Osteocyte (in vitro differentiated cells): Measurements from ENCODE around the gene CCDC136. TPM values are rescaled to one million over a fixed set of nuclear protein-coding genes. Genes with fewer than 3 reads are reported as not detected.
A peak's percentile ranks its signal among the peaks of the same experiment; 100 is the strongest.

Experiments
- DNase-seq: peaks from one replicate; pipeline ENCODE4 v3.0.0; 2021; ENCODE audit warnings: mixed read lengths; ENCODE audit not compliant: unreplicated experiment; ENCODE audit errors: extremely low spot score
- H3K27ac Mint-ChIP-seq: one replicate; pipeline ENCODE4 v1.8.0; 2021; ENCODE audit warnings: mild to moderate bottlenecking, mixed read lengths; ENCODE audit not compliant: unreplicated experiment
- H3K27me3 Mint-ChIP-seq: one replicate; pipeline ENCODE4 v1.8.0; 2021; ENCODE audit warnings: mixed read lengths; ENCODE audit not compliant: unreplicated experiment
- H3K36me3 Mint-ChIP-seq: one replicate; pipeline ENCODE4 v1.8.0; 2021; ENCODE audit warnings: mixed read lengths; ENCODE audit not compliant: unreplicated experiment
- H3K4me1 Mint-ChIP-seq: one replicate; pipeline ENCODE4 v1.8.0; 2021; ENCODE audit warnings: mixed read lengths; ENCODE audit not compliant: unreplicated experiment
- H3K4me3 Mint-ChIP-seq: one replicate; pipeline ENCODE4 v1.8.0; 2021; ENCODE audit warnings: mild to moderate bottlenecking, moderate library complexity, mixed read lengths; ENCODE audit not compliant: unreplicated experiment
- H3K9me3 Mint-ChIP-seq: one replicate; pipeline ENCODE4 v1.8.0; 2021; ENCODE audit warnings: mixed read lengths; ENCODE audit not compliant: unreplicated experiment
- total RNA-seq: library from RNA; stranded (reverse); gene quantifications from 2 replicates; pipeline ENCODE4 v1.2.1, GENCODE V29; 2021
- TF ChIP-seq, protein P1 (sequence below): fragments of 200-600 bp; sonication (generic); IDR thresholded peaks from 2 replicates; pipeline ENCODE4 v1.5.0; 2021; ENCODE audit warnings: antibody characterized with exemption, mild to moderate bottlenecking, moderate library complexity

CCDC136 gene
- total RNA-seq, 1 donor from 2014 or later = 13.3 TPM

DNA sequence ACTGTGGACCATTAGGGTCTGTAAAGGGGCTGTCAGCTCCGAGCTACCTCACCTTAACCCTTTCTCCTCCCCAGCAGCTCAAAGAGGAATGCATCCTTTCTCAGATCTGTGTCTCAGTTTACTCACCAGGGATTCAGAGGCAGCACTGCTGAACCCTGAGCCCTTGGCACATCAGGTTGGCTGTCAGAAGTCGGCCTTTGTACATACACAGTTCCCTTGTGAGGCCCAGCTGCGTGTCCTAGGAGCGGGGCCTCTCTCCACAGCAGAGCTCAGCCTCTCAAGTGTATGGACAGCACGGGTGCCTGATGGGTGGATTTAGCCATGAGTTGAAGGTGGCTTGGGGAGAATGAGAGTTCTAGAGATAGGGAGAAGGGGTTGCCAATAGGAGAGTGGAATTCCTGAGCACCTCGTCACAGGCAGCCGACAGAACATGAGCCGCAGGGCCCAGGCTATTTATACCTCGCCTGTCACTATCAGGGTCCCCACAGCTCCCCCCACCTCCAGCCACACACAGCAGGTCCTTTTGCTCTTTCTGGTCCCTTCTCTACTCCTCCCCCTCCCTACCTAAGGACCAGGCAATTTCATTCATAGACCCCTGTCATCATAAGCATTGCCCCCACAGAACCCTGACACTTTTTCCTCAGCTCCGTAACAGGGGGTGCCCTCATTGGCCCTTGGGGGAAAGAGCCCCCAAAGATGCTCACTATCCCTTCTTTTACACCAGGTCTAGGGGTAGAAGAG, 36.4 kb downstream of the CCDC136 start:
- H3K9me3 Mint-ChIP-seq = no peaks in the 10 kb centered on the region
- no peaks in the 10 kb centered on the region for H3K36me3 Mint-ChIP-seq
- H3K27me3 Mint-ChIP-seq = no peaks in the 10 kb centered on the region
- DNase-seq = no peak
- TF ChIP-seq, protein P1, sequence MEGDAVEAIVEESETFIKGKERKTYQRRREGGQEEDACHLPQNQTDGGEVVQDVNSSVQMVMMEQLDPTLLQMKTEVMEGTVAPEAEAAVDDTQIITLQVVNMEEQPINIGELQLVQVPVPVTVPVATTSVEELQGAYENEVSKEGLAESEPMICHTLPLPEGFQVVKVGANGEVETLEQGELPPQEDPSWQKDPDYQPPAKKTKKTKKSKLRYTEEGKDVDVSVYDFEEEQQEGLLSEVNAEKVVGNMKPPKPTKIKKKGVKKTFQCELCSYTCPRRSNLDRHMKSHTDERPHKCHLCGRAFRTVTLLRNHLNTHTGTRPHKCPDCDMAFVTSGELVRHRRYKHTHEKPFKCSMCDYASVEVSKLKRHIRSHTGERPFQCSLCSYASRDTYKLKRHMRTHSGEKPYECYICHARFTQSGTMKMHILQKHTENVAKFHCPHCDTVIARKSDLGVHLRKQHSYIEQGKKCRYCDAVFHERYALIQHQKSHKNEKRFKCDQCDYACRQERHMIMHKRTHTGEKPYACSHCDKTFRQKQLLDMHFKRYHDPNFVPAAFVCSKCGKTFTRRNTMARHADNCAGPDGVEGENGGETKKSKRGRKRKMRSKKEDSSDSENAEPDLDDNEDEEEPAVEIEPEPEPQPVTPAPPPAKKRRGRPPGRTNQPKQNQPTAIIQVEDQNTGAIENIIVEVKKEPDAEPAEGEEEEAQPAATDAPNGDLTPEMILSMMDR = no peak
- peaks cover 49% of the 10 kb centered on the region for H3K4me1 Mint-ChIP-seq
- peak overlapping the region; percentile 84 for H3K27ac Mint-ChIP-seq
- H3K4me3 Mint-ChIP-seq = no peak overlapping the region

DNA sequence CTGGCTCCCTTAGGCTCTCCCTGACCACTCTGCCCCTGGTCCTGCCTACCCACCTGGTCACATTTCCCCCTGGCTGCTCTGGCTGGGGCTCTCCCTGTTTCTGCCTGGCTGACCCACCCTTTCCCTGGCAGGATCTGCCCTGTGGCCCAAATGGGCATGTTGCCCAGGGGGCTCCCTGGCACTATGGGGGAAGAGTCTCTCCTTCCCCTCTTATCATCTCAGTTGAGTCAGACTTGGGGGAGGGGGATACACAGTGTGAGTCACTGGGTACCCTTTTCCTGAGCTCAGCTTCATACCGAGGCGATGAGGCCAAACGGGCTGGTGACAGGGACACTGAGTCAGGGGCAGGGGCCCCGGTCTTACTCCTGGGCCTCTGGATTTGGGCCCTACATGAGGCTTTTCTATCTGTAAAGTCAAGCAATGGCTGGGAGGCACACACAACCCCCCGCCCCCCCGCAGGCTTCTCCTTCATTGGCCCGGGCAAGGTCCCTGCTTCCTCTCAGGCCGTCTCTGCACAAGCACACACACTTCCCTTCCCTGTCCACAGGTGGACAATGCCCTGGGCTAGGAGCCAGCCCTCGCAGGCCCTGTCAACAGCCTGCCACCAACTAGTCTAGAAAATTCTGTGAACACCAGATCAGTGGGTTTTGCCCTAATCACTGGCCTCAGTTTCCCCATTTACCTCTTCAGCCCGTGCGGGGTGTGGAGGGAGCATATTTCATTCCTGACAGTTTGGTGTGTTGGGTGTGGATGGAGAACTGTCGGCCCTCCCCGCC, 37.8 kb downstream of the CCDC136 start:
- Mint-ChIP-seq H3K36me3 (no peaks in the 10 kb centered on the region), H3K27me3 (no peaks in the 10 kb centered on the region), H3K4me3 (peak overlapping the region; percentile 36), H3K9me3 (no peaks in the 10 kb centered on the region), H3K27ac (no peak overlapping the region), H3K4me1 (peaks cover 60% of the 10 kb centered on the region)
- TF ChIP-seq, protein P1 = no peak
- DNase-seq = no peak

DNA sequence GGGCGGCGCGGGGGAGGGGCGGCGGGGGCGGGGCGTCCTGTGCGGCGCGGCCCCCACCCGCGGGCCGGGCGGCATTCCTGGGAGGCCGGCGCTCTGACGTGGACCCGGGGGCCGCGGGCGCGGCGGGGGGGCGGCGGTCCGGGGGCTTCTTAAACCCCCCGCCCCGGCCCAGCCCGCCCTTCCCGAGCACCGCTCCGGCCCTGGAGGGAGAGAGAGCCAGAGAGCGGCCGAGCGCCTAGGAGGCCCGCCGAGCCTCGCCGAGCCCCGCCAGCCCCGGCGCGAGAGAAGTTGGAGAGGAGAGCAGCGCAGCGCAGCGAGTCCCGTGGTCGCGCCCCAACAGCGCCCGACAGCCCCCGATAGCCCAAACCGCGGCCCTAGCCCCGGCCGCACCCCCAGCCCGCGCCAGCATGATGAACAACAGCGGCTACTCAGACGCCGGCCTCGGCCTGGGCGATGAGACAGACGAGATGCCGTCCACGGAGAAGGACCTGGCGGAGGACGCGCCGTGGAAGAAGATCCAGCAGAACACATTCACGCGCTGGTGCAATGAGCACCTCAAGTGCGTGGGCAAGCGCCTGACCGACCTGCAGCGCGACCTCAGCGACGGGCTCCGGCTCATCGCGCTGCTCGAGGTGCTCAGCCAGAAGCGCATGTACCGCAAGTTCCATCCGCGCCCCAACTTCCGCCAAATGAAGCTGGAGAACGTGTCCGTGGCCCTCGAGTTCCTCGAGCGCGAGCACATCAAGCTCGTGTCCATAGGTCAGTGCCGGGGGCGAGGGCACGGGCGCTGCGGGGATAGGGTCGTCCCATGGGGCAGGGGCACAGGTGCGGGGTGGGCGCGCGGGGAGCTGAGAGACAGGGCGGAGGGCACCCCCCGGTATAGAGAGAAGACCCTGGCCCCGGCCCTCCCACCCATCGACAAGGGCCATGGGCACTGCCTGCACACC, 38.7 kb downstream of the CCDC136 start, which contains the start of gene FLNC:
TSS of gene FLNC (plus strand) at position 176 of the 947 bp plus-strand sequence. CDS start at position 408, 232 bp downstream.
- TF ChIP-seq, protein P1 = no peak
- Mint-ChIP-seq H3K36me3 (no peaks in the 10 kb centered on the region), H3K9me3 (no peaks in the 10 kb centered on the region), H3K27me3 (no peaks in the 10 kb centered on the region), H3K27ac (peak within 1 kb of the TSS; percentile 78), H3K4me3 (peak within 1 kb of the TSS; percentile 81), H3K4me1 (peaks cover 60% of the 10 kb centered on the region)
- DNase-seq = no peak

DNA sequence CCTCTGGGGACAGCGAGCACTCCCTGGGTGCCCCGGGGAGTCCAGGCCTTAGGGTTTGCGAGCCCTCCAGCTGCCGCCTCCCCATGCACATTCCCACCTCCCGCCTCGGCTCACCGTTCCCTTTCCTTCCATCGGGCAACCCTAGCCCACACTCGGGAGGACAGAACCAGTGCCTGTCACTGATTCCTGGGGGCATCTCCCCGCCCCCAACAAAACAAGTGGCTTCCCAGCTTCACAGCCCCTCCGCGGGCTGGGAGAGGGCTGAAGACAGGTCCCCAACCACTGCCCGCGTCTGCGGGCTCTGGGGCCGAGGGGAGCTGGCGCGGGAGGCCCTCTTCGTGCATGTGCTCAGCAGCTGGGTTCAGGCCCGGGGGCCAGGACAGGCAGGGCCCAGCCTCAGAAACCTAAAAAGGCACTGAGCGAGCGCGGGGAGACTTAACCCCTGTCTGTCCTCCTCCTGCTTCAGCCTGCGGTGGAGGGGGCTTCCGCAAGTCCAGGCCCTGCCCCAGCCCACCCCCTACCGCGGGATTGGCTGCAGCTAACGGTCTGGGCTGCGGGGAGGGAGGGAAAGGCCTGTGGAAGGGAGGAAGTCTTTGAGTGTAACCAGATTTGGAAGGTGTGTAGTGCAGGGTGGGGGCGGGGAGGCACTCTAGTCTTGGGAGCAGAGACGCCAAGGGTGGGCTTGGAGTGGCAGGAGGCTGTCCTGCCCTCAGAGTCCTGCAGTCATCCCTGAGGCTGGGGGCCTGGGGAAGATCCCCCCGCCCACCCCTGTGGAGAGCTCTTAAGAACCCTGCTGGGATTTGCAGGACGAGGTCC, 39.6 kb downstream of the CCDC136 start:
- TF ChIP-seq, protein P1 = no peak
- Mint-ChIP-seq H3K27me3 (no peaks in the 10 kb centered on the region), H3K27ac (peak overlapping the region; percentile 78), H3K4me3 (peak overlapping the region; percentile 74), H3K4me1 (peaks cover 62% of the 10 kb centered on the region), H3K9me3 (no peaks in the 10 kb centered on the region), H3K36me3 (peaks cover under 1% of the 10 kb centered on the region)
- no peak for DNase-seq
